ENCODE measurements around the gene PTGR2. TPM values are rescaled to one million over a fixed set of nuclear protein-coding genes. Genes with fewer than 3 reads are reported as not detected.
A peak's percentile ranks its signal among the peaks of the same experiment; 100 is the strongest.

PTGR2 gene
- total and polyA plus RNA-seq, 10 donors: 2.2 to 8.6 (median 4.7) TPM

GRCh38 chr14:73814153-73814552 lies 37.5 kb upstream of the PTGR2 start:
- no peaks in the 10 kb centered on the region for H3K36me3 ChIP-seq
- H3K27me3 ChIP-seq (replicated peaks in 1 of 7): no peaks in the 10 kb centered on the region
- 69 to 85% (median 78%) methylated on average over 4 of the region's 4 CpGs for WGBS, 5 donors
- H3K27ac ChIP-seq: no peak overlapping the region
- no peak for TF ChIP-seq POLR2A (IDR thresholded peaks at IDR 0.05)
- TF ChIP-seq POLR2AphosphoS5 (IDR thresholded peaks at IDR 0.05): no peak
- no peak for TF ChIP-seq CTCF (IDR thresholded peaks at IDR 0.05 in 8 of 11, conservative IDR thresholded peaks at IDR 0.05 in 3 of 11)
- intact Hi-C loops (cut with DNase I; ENCODE audit: low total_unique reads): no loop called here
- H3K9me3 ChIP-seq: no peaks in the 10 kb centered on the region
- peaks cover 0 to 8% (median 0%) of the 10 kb centered on the region in 6 donors for H3K4me1 ChIP-seq
- DNase-seq: no peak
- H3K4me3 ChIP-seq: no peak overlapping the region

GRCh38 chr14:73815849-73816248 lies 35.8 kb upstream of the PTGR2 start:
- Histone ChIP-seq H3K4me1 (peaks cover 0 to 4% (median 0%) of the 10 kb centered on the region in 6 donors), H3K27ac (no peak overlapping the region), H3K4me3 (no peak overlapping the region), H3K27me3 (replicated peaks in 1 of 7) (no peaks in the 10 kb centered on the region), H3K36me3 (no peaks in the 10 kb centered on the region), H3K9me3 (no peaks in the 10 kb centered on the region)
- no peak for TF ChIP-seq CTCF (IDR thresholded peaks at IDR 0.05 in 8 of 11, conservative IDR thresholded peaks at IDR 0.05 in 3 of 11)
- intact Hi-C loops (cut with DNase I; ENCODE audit: low total_unique reads): no loop called here
- WGBS, 5 donors: 65 to 93% (median 91%) methylated on average over 4 to 5 of the region's 5 CpGs
- DNase-seq: peak; percentile 3

GRCh38 chr14:73816393-73816816 lies 35.2 kb upstream of the PTGR2 start:
- Histone ChIP-seq H3K4me3 (no peak overlapping the region), H3K27ac (no peak overlapping the region), H3K27me3 (replicated peaks in 1 of 7) (no peaks in the 10 kb centered on the region), H3K36me3 (no peaks in the 10 kb centered on the region), H3K4me1 (no peaks in the 10 kb centered on the region), H3K9me3 (no peaks in the 10 kb centered on the region)
- 85 to 93% (median 91%) methylated on average over 4 of the region's 4 CpGs for WGBS, 5 donors
- TF ChIP-seq POLR2AphosphoS5 (IDR thresholded peaks at IDR 0.05): no peak
- TF ChIP-seq CTCF (IDR thresholded peaks at IDR 0.05 in 8 of 11, conservative IDR thresholded peaks at IDR 0.05 in 3 of 11): no peak
- TF ChIP-seq POLR2A (IDR thresholded peaks at IDR 0.05): no peak
- intact Hi-C loops (cut with DNase I; ENCODE audit: low total_unique reads): no loop called here
- DNase-seq: no peak

GRCh38 chr14:73817020-73817655 lies 34.5 kb upstream of the PTGR2 start:
- intact Hi-C loops (cut with DNase I; ENCODE audit: low total_unique reads): no loop called here
- no peaks in the 10 kb centered on the region for H3K9me3 ChIP-seq
- WGBS, 5 donors: 91 to 95% (median 95%) methylated on average over 7 of the region's 7 CpGs
- H3K27ac ChIP-seq: no peak overlapping the region
- no peaks in the 10 kb centered on the region for H3K27me3 ChIP-seq (replicated peaks in 1 of 7)
- no peaks in the 10 kb centered on the region for H3K4me1 ChIP-seq
- TF ChIP-seq POLR2AphosphoS5 (IDR thresholded peaks at IDR 0.05) (no peak), CTCF (IDR thresholded peaks at IDR 0.05 in 8 of 11, conservative IDR thresholded peaks at IDR 0.05 in 3 of 11) (no peak), POLR2A (IDR thresholded peaks at IDR 0.05) (no peak)
- no peak overlapping the region for H3K4me3 ChIP-seq
- peak; percentile 27 for DNase-seq
- H3K36me3 ChIP-seq: no peaks in the 10 kb centered on the region

Data from spleen (tissue), 11 donors.